LHCN-M2 (cell line): ENCODE measurements around the gene LRRC34. TPM values are rescaled to one million over a fixed set of nuclear protein-coding genes. Genes with fewer than 3 reads are reported as not detected.

ENCODE experiments used
- DNase-seq: peaks from one replicate; pipeline ENCODE4 v3.0.0-alpha.2; 2012; ENCODE audit warnings: low read depth
- total RNA-seq: library from RNA; depleted of rRNA; stranded (reverse); fragments of >200 nt; gene quantifications from 2 replicates; pipeline ENCODE4 v1.2.3, GENCODE V29; 2014

The LRRC34 gene
- total RNA-seq, 1 experiment from 2014 or later = 5.4 TPM

GRCh38 chr3:169815590-169816150, 3.0 kb upstream of the LRRC34 start:
- no peak for DNase-seq

- DNase-seq = peak; percentile 18
These were observed 1.2 kb upstream of the LRRC34 start for GRCh38 chr3:169813757-169814517.

GRCh38 chr3:169813278-169813677, 574 bp upstream of the LRRC34 start:
- no peak for DNase-seq

DNA sequence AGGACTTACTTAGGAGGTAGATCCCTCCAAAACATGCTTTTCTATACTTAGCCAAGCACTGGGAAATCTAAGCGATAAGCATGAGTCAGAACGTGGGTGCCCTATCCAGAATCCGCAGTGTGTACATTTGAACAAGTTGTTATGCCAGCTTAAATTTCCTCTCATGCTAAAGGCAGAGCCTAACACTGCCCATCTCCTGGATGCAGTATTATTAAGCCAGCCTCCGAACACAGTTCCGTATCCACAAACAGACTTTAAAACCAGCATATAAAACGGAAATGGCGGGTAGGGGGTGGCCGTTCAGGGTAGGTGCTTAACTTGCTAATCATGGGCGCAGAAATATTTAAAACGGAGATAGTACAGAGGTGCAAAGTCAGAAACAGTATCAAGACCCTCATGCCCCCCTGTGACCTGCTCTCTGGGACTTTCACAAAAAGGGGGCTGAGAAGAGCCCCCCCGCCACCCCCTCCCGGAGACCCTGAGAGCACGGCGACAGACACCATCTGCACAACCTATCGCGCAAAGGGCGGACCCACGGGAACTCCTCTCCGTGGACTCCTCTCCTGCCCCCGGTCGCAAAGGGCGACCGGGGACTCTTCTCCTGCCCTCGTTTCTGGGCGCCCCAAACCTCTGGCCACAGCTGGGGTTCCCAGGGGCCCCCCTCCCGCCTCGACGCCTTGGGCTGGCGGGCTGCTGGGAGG, 923 bp downstream of the LRRC34 start:
- peak; percentile 68 for DNase-seq

- no peak for DNase-seq
These were observed 3.4 kb downstream of the LRRC34 start for GRCh38 chr3:169809230-169809795.

- no peak for DNase-seq
These were observed 8.0 kb downstream of the LRRC34 start for GRCh38 chr3:169804681-169805080.

DNA sequence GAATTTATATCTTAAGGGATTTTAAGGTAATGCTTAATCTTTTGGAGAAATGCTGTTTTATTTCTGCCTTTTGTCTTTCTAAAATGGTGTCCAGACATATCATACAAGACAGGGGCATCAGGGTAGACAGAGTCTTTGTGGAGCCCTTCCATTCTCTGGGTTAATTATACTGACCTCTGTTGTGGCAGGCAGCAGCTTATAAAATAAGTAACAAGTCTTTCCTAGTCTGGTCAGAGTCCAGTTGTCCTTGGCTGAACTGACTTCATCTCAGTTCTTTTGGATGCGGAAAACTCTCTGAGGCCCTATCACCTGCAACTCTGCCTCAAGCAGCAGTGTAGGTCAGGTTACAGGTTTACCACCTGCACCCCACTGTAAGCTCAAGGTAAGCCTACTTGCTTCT, 20.3 kb downstream of the LRRC34 start:
- no peak for DNase-seq

DNA sequence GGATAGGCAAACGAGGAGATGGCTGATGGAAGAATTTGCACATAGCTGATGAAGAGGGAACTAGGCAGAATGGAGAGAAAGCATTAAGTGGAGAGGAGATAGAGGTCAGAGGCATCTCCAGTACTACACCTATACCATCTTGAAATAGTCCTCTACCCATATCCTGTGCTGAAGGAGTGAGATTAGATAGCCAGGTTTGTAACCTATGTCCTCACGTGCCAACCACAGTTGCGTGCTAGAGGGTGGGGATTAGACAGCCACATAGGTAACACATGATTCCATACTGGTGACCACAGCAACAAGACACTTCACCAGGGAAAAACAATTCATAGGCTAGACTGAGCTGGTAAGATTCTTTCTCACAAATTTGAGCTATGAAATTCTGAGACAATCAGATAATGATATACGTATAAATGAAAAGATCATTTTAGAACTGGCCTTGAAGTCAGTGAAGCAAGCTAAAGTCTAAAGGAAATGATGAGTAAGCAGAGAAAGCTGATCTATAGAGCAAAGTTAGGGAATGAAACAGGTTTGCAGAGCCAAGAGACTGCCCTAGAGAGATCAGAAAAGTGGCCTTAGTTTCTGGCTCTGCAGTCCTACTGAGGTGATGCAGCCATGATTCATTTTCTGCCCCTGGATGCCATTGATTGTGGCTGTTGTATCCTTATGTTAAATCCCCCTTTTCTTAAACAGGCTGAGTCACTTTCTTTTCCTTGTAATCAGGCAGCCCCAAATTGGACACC, 21.8 kb downstream of the LRRC34 start:
- DNase-seq = no peak

DNA sequence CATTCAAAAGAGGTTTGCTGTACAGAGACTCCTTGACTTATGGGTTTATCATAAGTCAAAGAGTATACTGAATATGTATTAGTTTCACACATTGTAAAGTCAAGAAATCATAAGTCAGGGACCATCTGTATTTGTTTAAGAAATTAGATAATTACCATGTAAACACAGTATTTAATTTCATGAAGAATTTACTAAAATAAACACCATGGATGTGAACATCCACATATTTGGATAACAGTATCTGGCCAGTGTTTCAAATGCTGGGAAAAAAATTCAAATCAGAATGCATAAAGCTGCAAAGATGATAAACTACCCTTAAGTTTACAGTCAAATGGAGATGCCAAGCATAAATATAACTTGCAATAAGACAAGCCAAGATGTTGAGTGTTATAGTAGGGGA, 22.5 kb downstream of the LRRC34 start:
- DNase-seq = no peak

GRCh38 chr3:169787791-169788190, 24.9 kb downstream of the LRRC34 start:
- no peak for DNase-seq

DNA sequence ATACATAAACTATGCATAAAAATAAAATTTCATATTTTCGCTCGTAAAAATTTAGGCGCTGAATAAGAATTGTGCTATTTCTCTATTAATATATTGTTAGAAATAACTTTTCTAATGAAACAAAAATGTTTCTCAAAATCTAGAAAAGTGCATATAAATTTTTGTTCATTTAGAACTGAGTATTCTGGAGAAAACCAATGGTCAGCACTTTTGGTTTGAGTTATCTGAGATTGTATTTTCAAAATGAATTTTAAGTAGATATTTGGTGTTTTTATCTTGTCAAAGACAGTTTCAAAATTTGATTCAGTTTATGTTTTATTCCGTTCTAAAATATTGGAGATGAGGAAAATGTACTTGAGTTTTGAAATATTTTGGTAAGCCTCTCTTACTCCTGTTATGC, 25.6 kb downstream of the LRRC34 start:
- no peak for DNase-seq

DNA sequence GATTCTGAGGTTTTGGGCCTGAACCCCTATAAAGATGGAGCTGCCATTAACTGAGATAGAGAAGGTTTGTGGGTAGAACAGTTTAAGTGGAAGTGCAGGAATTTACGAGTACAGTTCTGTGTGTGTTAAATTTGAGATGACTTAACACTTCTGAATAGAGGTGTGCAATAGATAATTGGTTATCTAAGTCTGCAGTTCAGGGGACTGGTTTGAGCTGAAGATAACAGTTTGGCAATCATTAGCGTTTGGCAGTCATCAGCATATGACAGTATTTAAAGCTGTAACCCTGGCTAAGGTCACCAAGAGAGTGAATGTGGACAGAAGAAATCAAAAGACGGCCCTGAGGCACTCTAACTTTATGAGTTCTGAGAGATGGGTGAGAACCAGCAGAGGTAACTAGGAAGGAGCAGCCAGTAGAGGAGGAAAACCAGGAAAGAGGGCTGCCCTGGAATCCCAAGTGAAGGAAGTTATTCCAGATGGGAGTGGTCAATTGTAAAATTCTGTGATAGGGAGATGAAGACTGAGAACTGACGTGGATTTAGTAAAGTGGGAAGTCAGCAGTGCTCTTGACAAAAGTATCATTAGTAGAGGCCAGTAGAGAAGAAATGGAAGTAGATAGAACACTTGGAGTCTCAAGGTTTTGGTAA, 31.4 kb downstream of the LRRC34 start:
- DNase-seq = no peak

DNA sequence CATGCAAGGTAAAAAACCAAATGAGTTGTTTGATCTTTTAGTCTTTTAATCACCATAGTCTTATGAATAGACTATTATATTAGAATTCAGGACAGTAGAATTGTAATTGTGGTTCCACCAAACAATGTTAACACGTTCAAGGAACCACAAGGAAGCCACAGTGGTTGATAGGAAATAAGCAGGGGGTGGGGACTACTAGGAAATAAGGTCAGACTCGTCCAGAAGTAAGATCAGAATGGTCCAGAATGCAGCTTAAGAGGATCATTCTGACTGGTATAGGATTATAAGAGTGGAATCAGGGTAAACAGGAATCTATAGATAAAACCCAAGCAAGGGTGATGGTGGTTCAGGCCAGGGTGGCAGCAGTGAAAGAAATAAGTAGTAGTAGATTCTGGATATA, 32.0 kb downstream of the LRRC34 start:
- no peak for DNase-seq

DNA sequence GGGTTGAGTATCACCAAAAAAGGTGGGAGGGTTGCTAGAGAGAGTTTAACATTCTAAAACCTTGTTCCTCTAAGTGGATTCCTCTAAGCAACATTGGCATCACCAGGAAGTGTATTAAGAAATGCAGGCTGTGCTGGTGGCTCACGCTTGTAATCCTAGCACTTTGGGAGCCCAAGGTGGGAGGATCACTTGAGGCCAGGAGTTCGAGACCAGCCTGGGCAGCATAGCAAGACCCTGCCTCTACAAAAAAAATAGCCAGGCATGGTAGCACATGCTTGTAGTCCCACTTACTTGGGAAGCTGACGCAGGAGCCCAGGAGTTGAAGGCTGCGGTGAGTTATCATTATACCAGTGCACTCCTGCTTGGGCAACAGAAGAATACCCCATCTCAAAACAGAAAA, 34.9 kb downstream of the LRRC34 start:
- no peak for DNase-seq

- no peak for DNase-seq
These were observed 38.5 kb downstream of the LRRC34 start for GRCh38 chr3:169774186-169774585.

- DNase-seq = peak; percentile 84
These were observed 39.5 kb downstream of the LRRC34 start, which contains the start of gene MYNN for GRCh38 chr3:169772897-169773816. MYNN (plus strand) TSS chr3:169773396; CDS start chr3:169774296, 900 bp downstream.

- peak; percentile 71 for DNase-seq
These were observed 40.3 kb downstream of the LRRC34 start for GRCh38 chr3:169772305-169772896.

DNA sequence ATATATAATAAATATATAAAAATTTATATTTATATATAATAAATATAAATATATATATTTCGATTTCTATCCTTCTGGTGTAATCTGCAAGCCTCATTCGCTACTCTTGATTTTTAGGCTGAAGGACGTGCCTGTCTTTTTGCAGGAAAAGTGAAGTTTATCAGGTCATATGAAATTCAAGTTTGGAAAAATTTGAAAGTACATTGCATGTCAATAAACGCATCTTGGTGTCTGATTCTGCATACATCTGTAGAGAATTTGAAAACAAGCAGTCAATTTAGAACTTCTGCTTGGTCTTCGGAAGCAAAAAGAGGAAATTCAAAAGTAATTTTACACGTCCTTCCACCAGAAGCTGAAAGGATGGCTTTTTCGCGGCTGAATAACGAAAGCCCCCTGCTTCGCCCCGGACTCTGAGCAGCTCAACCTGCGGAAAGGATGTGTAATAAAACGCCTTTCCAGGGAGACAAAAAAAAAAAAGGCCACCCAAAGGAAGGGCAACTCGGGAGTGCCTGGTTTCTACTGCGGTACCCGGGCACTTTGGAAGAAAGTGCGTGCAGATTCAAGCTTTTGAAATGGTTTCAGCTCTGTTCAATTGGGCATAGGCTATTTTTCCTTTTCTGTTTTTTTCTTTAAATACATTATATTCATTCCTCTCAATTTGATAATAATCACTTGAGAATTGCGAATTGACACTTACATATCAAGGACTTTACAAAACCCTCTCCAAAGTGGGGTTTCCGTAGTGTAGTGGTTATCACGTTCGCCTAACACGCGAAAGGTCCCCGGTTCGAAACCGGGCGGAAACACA, 41.0 kb downstream of the LRRC34 start:
- peak; percentile 75 for DNase-seq
